Testis (tissue), 2 donors: ENCODE data around the gene RNF39.

Experiments
- CTCF ChIP-seq, 3 experiments: fragments of 450-650 bp in 2 of 3; fragments of 200-600 bp in 1 of 3; sonication (generic) in 1 of 3; IDR thresholded peaks; one replicate each; pipeline ENCODE4 v1.5.1; 2016 to 2019; ENCODE audit warnings: antibody characterized with exemption in 3 of 3, mild to moderate bottlenecking in 2 of 3, moderate library complexity in 1 of 3
- POLR2A ChIP-seq: fragments of 450-650 bp; IDR thresholded peaks from one replicate; pipeline ENCODE4 v1.6.1; 2017; ENCODE audit warnings: antibody characterized with exemption, mild to moderate bottlenecking, moderate library complexity

DNA sequence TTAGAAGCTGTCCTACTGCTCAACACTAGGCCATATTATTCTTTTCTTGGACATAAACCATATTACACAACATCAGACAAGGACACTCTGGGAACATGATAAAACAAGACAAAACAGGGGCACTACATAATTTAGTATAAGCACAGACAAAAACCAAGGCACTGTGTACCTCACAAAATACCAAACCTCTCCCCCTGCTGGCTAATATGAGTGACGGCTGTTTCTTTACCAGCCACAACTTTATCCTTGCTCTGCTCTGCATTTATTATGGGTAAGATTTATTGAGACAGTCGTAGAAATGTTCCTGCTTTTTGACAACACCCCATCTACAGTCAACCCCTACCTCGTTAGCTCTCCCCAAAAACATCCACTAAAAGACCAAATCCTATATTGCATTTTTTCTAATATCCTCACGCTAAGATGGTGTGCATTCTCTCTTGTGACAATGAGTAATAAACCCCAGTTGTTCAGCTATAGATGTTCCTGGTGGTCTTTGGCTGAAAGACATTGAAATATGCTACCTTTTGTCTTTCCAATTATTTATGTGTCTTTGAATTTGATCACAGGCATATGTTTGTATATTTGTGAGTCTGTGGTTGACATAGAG is 38.3 kb downstream of the RNF39 start:
- TF ChIP-seq CTCF (IDR thresholded peaks at IDR 0.05) (peak in 2 of 3 experiments; percentile 23 to 45), POLR2A (no peak)
